ENCODE data around the gene SCAMP4. TPM values are rescaled to one million over a fixed set of nuclear protein-coding genes. Genes with fewer than 3 reads are reported as not detected.

SCAMP4 gene
- total and polyA plus RNA-seq, 9 of the 15 experiments (the other 6 are each of a cell fraction or from before 2014, with no cell fraction given): 0.81 to 45.9 (median 12.8) TPM

- TF ChIP-seq UBTF (IDR thresholded peaks at IDR 0.05; ENCODE audit: borderline replicate concordance in 1 of 2, low read depth in 2 of 2, low read length in 2 of 2) (peak; percentile 60 to 74; a peak in 1 of 4 replicates), NRF1 (conservative IDR thresholded peaks at IDR 0.05 in 1 of 2, IDR thresholded peaks at IDR 0.05 in 1 of 2) (peak; percentile 92 to 93), SETDB1 (IDR thresholded peaks at IDR 0.05; ENCODE audit: low read length) (no peak), CHD7 (IDR thresholded peaks at IDR 0.05; ENCODE audit: low read depth, low read length) (no peak), GTF2E2 (tag; IDR thresholded peaks at IDR 0.05) (no peak), MTA1 (IDR thresholded peaks at IDR 0.05; ENCODE audit: borderline replicate concordance) (peak; percentile 13; the same call in 1 of the 2 replicates), E2F1 (CRISPR knock-in tag; IDR thresholded peaks at IDR 0.05) (no peak), L3MBTL2 (IDR thresholded peaks at IDR 0.05) (peak; percentile 84), NR4A1 (CRISPR knock-in tag; IDR thresholded peaks at IDR 0.05) (peak; percentile 84; the same call in 1 of the 2 replicates), NR4A1 (tag; IDR thresholded peaks at IDR 0.05) (peak; percentile 29; the same call in 1 of the 2 replicates)
Measured at GRCh38 chr19:1856698-1857603, 48.2 kb upstream of the SCAMP4 start (continued).

All from K562 (cell line).